ENCODE measurements around the gene PRSS53. TPM values are rescaled to one million over a fixed set of nuclear protein-coding genes. Genes with fewer than 3 reads are reported as not detected.

The PRSS53 gene
- total and polyA plus RNA-seq, 2 donors from 2014 or later = 0.99 to 2.6 TPM

- H3K27ac ChIP-seq (ENCODE audit: low read depth in 2 of 2, low read length in 2 of 2) = peak overlapping the region; percentile 91 to 94
- FAIRE-seq = no peak
- no peak for TF ChIP-seq CTCF (IDR thresholded peaks at IDR 0.05; ENCODE audit: borderline replicate concordance, extremely low read depth, insufficient read depth)
- H3K9me3 ChIP-seq (ENCODE audit: control insufficient read depth in 2 of 3, insufficient read depth in 1 of 3, low read length in 3 of 3) = no peaks in the 10 kb centered on the region
- peaks cover 0 to 16% (median 8%) of the 10 kb centered on the region in 3 donors for H3K36me3 ChIP-seq (ENCODE audit: control insufficient read depth in 2 of 3, insufficient read depth in 3 of 3, low read length in 3 of 3)
- peaks cover 0 to 14% (median 8%) of the 10 kb centered on the region in 3 donors for H3K4me1 ChIP-seq (ENCODE audit: control insufficient read depth in 2 of 3, insufficient read depth in 2 of 3, low read depth in 1 of 3, low read length in 3 of 3)
- H3K9ac ChIP-seq (ENCODE audit: low read length in 3 of 3) = peak overlapping the region; percentile 71 to 79 (median 74)
- no peaks in the 10 kb centered on the region for H3K27me3 ChIP-seq (ENCODE audit: control insufficient read depth, insufficient read depth, low read length)
- peak overlapping the region; percentile 89 to 99 (median 91) for H3K4me3 ChIP-seq (ENCODE audit: low read length in 3 of 3)
- intact Hi-C loops (cut with DNase I) = no loop called here
- DNase-seq = peak; percentile 86 to 96 (median 92)
Observed at GRCh38 chr16:31033709-31034492, 54.8 kb downstream of the PRSS53 start.

Other genes starting within 250 kb of the PRSS53 start
- 40.0 TPM for gene BCL7C, start 194.9 kb downstream of the PRSS53 start, total RNA-seq
- gene BCL7C, start 194.9 kb downstream of the PRSS53 start, polyA plus RNA-seq (ENCODE audit: insufficient read depth, low read depth, low replicate concordance) = 77.9 TPM
- gene CTF1, start 192.3 kb downstream of the PRSS53 start, total RNA-seq = 7.3 TPM
- 13.0 TPM for gene CTF1, start 192.3 kb downstream of the PRSS53 start, polyA plus RNA-seq (ENCODE audit: insufficient read depth, low read depth, low replicate concordance)
- 18.9 TPM for gene FBXL19, start 165.4 kb downstream of the PRSS53 start, total RNA-seq
- 7.4 TPM for gene FBXL19, start 165.4 kb downstream of the PRSS53 start, polyA plus RNA-seq (ENCODE audit: insufficient read depth, low read depth, low replicate concordance)
- 23.1 TPM for gene ORAI3, start 139.9 kb downstream of the PRSS53 start, total RNA-seq
- 32.3 TPM for gene ORAI3, start 139.9 kb downstream of the PRSS53 start, polyA plus RNA-seq (ENCODE audit: insufficient read depth, low read depth, low replicate concordance)
- gene SETD1A, start 131.2 kb downstream of the PRSS53 start, total RNA-seq = 18.8 TPM
- gene SETD1A, start 131.2 kb downstream of the PRSS53 start, polyA plus RNA-seq (ENCODE audit: insufficient read depth, low read depth, low replicate concordance) = 4.8 TPM
- 40.5 TPM for gene HSD3B7, start 103.7 kb downstream of the PRSS53 start, total RNA-seq
- gene HSD3B7, start 103.7 kb downstream of the PRSS53 start, polyA plus RNA-seq (ENCODE audit: insufficient read depth, low read depth, low replicate concordance) = 24.4 TPM
- 1.7 TPM for gene STX1B, start 78.3 kb downstream of the PRSS53 start, total RNA-seq
- 0.22 TPM for gene STX1B, start 78.3 kb downstream of the PRSS53 start, polyA plus RNA-seq (ENCODE audit: insufficient read depth, low read depth, low replicate concordance)
- 60.6 TPM for gene STX4, start 55.4 kb downstream of the PRSS53 start, total RNA-seq
- 61.2 TPM for gene STX4, start 55.4 kb downstream of the PRSS53 start, polyA plus RNA-seq (ENCODE audit: insufficient read depth, low read depth, low replicate concordance)
- gene ZNF668, start 14.7 kb downstream of the PRSS53 start, total RNA-seq = 6.4 TPM
- 5.4 TPM for gene ZNF668, start 14.7 kb downstream of the PRSS53 start, polyA plus RNA-seq (ENCODE audit: insufficient read depth, low read depth, low replicate concordance)
- gene ZNF646, start 14.5 kb downstream of the PRSS53 start, total RNA-seq = 20.5 TPM
- gene ZNF646, start 14.5 kb downstream of the PRSS53 start, polyA plus RNA-seq (ENCODE audit: insufficient read depth, low read depth, low replicate concordance) = 2.9 TPM
- 84.7 TPM for gene VKORC1, start 5.9 kb upstream of the PRSS53 start, total RNA-seq
- gene VKORC1, start 5.9 kb upstream of the PRSS53 start, polyA plus RNA-seq (ENCODE audit: insufficient read depth, low read depth, low replicate concordance) = 209 TPM
- 47.6 TPM for gene BCKDK, start 19.4 kb upstream of the PRSS53 start, total RNA-seq
- gene BCKDK, start 19.4 kb upstream of the PRSS53 start, polyA plus RNA-seq (ENCODE audit: insufficient read depth, low read depth, low replicate concordance) = 70.6 TPM
- 83.8 TPM for gene KAT8, start 28.7 kb upstream of the PRSS53 start, total RNA-seq
- gene KAT8, start 28.7 kb upstream of the PRSS53 start, polyA plus RNA-seq (ENCODE audit: insufficient read depth, low read depth, low replicate concordance) = 40.9 TPM
- gene PRSS8, start 46.8 kb upstream of the PRSS53 start, total RNA-seq = 64.6 TPM
- gene PRSS8, start 46.8 kb upstream of the PRSS53 start, polyA plus RNA-seq (ENCODE audit: insufficient read depth, low read depth, low replicate concordance) = 187 TPM
- 4.1 TPM for gene PRSS36, start 61.1 kb upstream of the PRSS53 start, total RNA-seq
- 1.7 TPM for gene PRSS36, start 61.1 kb upstream of the PRSS53 start, polyA plus RNA-seq (ENCODE audit: insufficient read depth, low read depth, low replicate concordance)
- gene FUS, start 91.2 kb upstream of the PRSS53 start, total RNA-seq = 333 TPM
- 180 TPM for gene FUS, start 91.2 kb upstream of the PRSS53 start, polyA plus RNA-seq (ENCODE audit: insufficient read depth, low read depth, low replicate concordance)
- gene PYCARD, start 113.8 kb upstream of the PRSS53 start, total RNA-seq = 26.5 TPM
- 14.8 TPM for gene PYCARD, start 113.8 kb upstream of the PRSS53 start, polyA plus RNA-seq (ENCODE audit: insufficient read depth, low read depth, low replicate concordance)
- gene TRIM72, start 125.2 kb upstream of the PRSS53 start, total RNA-seq = 0.06 TPM
- gene TRIM72, start 125.2 kb upstream of the PRSS53 start, polyA plus RNA-seq (ENCODE audit: insufficient read depth, low read depth, low replicate concordance) = 0.11 TPM
- gene PYDC1, start 128.2 kb upstream of the PRSS53 start, total RNA-seq = not detected
- gene PYDC1, start 128.2 kb upstream of the PRSS53 start, polyA plus RNA-seq (ENCODE audit: insufficient read depth, low read depth, low replicate concordance) = not detected
- gene ITGAM, start 171.0 kb upstream of the PRSS53 start, total RNA-seq = 18.9 TPM
- gene ITGAM, start 171.0 kb upstream of the PRSS53 start, polyA plus RNA-seq (ENCODE audit: insufficient read depth, low read depth, low replicate concordance) = 1.2 TPM

All from kidney (tissue), 14 donors.